Heart left ventricle (tissue), 16 donors: ENCODE measurements around the gene ATRNL1. TPM values are rescaled to one million over a fixed set of nuclear protein-coding genes. Genes with fewer than 3 reads are reported as not detected.

Experiments used
- ATAC-seq, 4 donors: fragments of 200-7000 bp; cut with Tn5 transposase; one replicate each; pipeline ENCODE4 v1.9.1; 2020 to 2022; ENCODE audit warnings: moderate library complexity in 4 of 4, mild to moderate bottlenecking in 3 of 4, moderate number of reproducible peaks in 1 of 4
- DNase-seq, 5 donors: peaks; one replicate each; pipeline ENCODE4 v3.0.0-alpha.2; 2020
- H3K27ac ChIP-seq, 12 donors: fragments of 200-600 bp; sonication (generic) in 4 of 12; one replicate each; pipeline versions ENCODE4 v1.5.0 to v1.8.0; 2016 to 2022; ENCODE audit warnings: mild to moderate bottlenecking in 2 of 12
- H3K27me3 ChIP-seq, 9 donors: fragments of 200-600 bp; sonication (generic) in 2 of 9; one replicate each; pipeline versions ENCODE4 v1.5.1 to v1.8.0; 2016 to 2022; ENCODE audit warnings: mild to moderate bottlenecking in 3 of 9
- H3K36me3 ChIP-seq, 9 donors: fragments of 200-600 bp; sonication (generic) in 2 of 9; one replicate each; pipeline versions ENCODE4 v1.5.0 to v1.8.0; 2018 to 2022; ENCODE audit warnings: mild to moderate bottlenecking in 2 of 9
- H3K4me1 ChIP-seq, 12 donors: fragments of 200-600 bp; sonication (generic) in 4 of 12; one replicate each; pipeline versions ENCODE4 v1.5.0 to v1.8.0; 2016 to 2022; ENCODE audit warnings: mild to moderate bottlenecking in 3 of 12
- H3K4me3 ChIP-seq, 12 donors: fragments of 200-600 bp; sonication (generic) in 4 of 12; one replicate each; pipeline versions ENCODE4 v1.5.0 to v1.8.0; 2017 to 2022; ENCODE audit warnings: mild to moderate bottlenecking in 9 of 12, moderate library complexity in 4 of 12
- H3K9me3 ChIP-seq, 12 donors: fragments of 200-600 bp; sonication (generic) in 4 of 12; one replicate each; pipeline versions ENCODE4 v1.5.0 to v1.8.0; 2016 to 2022; ENCODE audit warnings: mild to moderate bottlenecking in 1 of 12
- POLR2A ChIP-seq, 2 donors: fragments of 450-650 bp; IDR thresholded peaks; one replicate each; pipeline ENCODE4 v1.6.1; 2017; ENCODE audit warnings: antibody characterized with exemption in 2 of 2, mild to moderate bottlenecking in 2 of 2, moderate library complexity in 2 of 2
- WGBS, 4 donors: extraction: QIAGEN DNeasy Blood & Tissue Kit in 2 of 4; methylation state at CpG; one replicate each; pipeline versions ENCODE4 v1.1.5 to v1.1.7; 2013 to 2018; 5-methylcytosine and 5-hydroxymethylcytosine counted together
- intact Hi-C, 10 donors: fragments of 100-400 bp; cut with DNase I; formaldehyde crosslinking; loops; one replicate each; pipeline versions ENCODE4 v1.11.1 to v1.14.2; 2022
- polyA plus RNA-seq, 2 donors: library from polyadenylated mRNA; stranded (reverse); fragments of 200-250 nt; gene quantifications; one replicate each; pipeline ENCODE4 v1.2.3, GENCODE V29; 2013
- total RNA-seq, 9 donors: library from RNA; depleted of rRNA in 2 of 9; stranded (reverse); fragments of >200 nt in 2 of 9; fragmentation: NEBNext Ultra II Directional in 3 of 9; extraction: Animal tissue kit (Norgen Biotek cat#: 25700) in 3 of 9; gene quantifications; one replicate each; pipeline versions ENCODE4 v1.1.0 to v1.2.4, GENCODE V29; 2016 to 2023
- TF ChIP-seq, protein P1 (sequence below), 12 donors: fragments of 200-600 bp; sonication (generic) in 4 of 12; IDR thresholded peaks; one replicate each; pipeline versions ENCODE4 v1.5.0 to v1.8.0; 2018 to 2022; ENCODE audit warnings: antibody characterized with exemption in 12 of 12, mild to moderate bottlenecking in 5 of 12
- donor health status: ischemic (EF 13 %, LVEDD 7.1; RV severe dilation, severe dysfunction).
- donor health status: healthy with polysubstance abuse.
- donor health status: DM: no; HTN: yes; CAD: no.
- donor health status: DM: no; HTN: no; CAD: no.
- donor health status: ischemic (EF 25% LVEDD 6.9; RV normal size, moderate dysfunction).
- donor health status: ischemic (EF 25% LVEDD 5.7; RV mildly dilated, moderate dysfunction).
- donor health status: healthy.
- donor health status: DM: yes; HTN: yes; CAD: no.
- donor health status: ischemic (EF 35%, LVEDD 5.7; RV mildly dilated, moderate dysfunction).
- donor health status: nonischemic (EF 11% LVEDD 7.7; RV severe dilation, severe dysfunction).
- donor health status: DM: yes; HTN: yes; CAD: no.
- donor health status: PGD.
- donor health status: ischemic (EF 29% LVEDD 5.4; RV normal size, mild dysfunction).
- donor health status: nonischemic (EF 23%, LVEDD 6.1; RV moderate dilation, normal function).

ATRNL1 gene
- total and polyA plus RNA-seq, 11 donors = 0.13 to 28.5 (median 3.0) TPM

GRCh38 chr10:115141254-115141653 is 48.1 kb downstream of the ATRNL1 start:
- Histone ChIP-seq H3K27ac (no peak overlapping the region), H3K36me3 (no peaks in the 10 kb centered on the region), H3K27me3 (no peaks in the 10 kb centered on the region), H3K9me3 (peaks cover 0 to 7% (median 0%) of the 10 kb centered on the region in 12 donors), H3K4me3 (no peak overlapping the region), H3K4me1 (no peaks in the 10 kb centered on the region)
- no peak for DNase-seq
- ATAC-seq = no peak
- intact Hi-C loops = loop anchor here in 4 of 10 donors (10.0 kb wide), 2 partner anchors 1144 to 1244 kb away; no protein-coding TSS in a partner anchor
- TF ChIP-seq, protein P1, sequence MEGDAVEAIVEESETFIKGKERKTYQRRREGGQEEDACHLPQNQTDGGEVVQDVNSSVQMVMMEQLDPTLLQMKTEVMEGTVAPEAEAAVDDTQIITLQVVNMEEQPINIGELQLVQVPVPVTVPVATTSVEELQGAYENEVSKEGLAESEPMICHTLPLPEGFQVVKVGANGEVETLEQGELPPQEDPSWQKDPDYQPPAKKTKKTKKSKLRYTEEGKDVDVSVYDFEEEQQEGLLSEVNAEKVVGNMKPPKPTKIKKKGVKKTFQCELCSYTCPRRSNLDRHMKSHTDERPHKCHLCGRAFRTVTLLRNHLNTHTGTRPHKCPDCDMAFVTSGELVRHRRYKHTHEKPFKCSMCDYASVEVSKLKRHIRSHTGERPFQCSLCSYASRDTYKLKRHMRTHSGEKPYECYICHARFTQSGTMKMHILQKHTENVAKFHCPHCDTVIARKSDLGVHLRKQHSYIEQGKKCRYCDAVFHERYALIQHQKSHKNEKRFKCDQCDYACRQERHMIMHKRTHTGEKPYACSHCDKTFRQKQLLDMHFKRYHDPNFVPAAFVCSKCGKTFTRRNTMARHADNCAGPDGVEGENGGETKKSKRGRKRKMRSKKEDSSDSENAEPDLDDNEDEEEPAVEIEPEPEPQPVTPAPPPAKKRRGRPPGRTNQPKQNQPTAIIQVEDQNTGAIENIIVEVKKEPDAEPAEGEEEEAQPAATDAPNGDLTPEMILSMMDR (IDR thresholded peaks at IDR 0.05) = peak in 7 of 12 donors; percentile 10 to 44 (median 26)
- no peak for TF ChIP-seq POLR2A (IDR thresholded peaks at IDR 0.05)

DNA sequence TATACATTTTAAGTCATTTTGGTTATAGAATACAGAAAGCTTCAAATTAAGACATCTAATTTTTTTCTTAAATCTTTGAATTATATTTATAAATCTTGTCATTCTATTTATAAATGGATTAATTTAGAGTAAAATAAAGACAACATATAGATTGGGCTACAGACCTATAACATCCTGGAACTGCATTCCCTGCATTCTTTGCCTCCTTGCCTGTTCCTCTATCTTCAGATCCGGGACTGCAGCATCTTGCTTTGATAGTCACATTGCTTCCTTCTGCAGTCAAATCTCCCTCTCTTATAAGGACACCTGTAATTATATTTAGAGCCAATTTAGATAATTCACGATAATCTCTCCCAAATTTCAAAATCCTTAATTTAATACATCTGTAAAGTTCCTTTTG is 64.2 kb downstream of the ATRNL1 start:
- DNase-seq (no peak), ATAC-seq (no peak)
- Histone ChIP-seq H3K4me3 (no peak overlapping the region), H3K4me1 (no peaks in the 10 kb centered on the region), H3K36me3 (no peaks in the 10 kb centered on the region), H3K27me3 (peaks cover 0 to 5% (median 0%) of the 10 kb centered on the region in 9 donors), H3K27ac (no peak overlapping the region), H3K9me3 (no peaks in the 10 kb centered on the region)
- TF ChIP-seq, protein P1 (IDR thresholded peaks at IDR 0.05) = no peak
- TF ChIP-seq POLR2A (IDR thresholded peaks at IDR 0.05) = no peak
- 37 to 53% (median 47%) methylated on average over 2 of the region's 2 CpGs for WGBS, 4 donors
- intact Hi-C loops = no loop called here

- ATAC-seq = no peak
- Histone ChIP-seq H3K27ac (no peak overlapping the region), H3K9me3 (no peaks in the 10 kb centered on the region), H3K36me3 (no peaks in the 10 kb centered on the region), H3K4me1 (peaks cover 0 to 4% (median 0%) of the 10 kb centered on the region in 12 donors), H3K27me3 (no peaks in the 10 kb centered on the region), H3K4me3 (no peak overlapping the region)
- 85 to 93% (median 88%) methylated on average over 5 of the region's 5 CpGs for WGBS, 4 donors
- TF ChIP-seq, protein P1 (IDR thresholded peaks at IDR 0.05) = no peak
- TF ChIP-seq POLR2A (IDR thresholded peaks at IDR 0.05) = no peak
- DNase-seq = no peak
- intact Hi-C loops = no loop called here
Observed at GRCh38 chr10:115163129-115163528, 70.0 kb downstream of the ATRNL1 start.

DNA sequence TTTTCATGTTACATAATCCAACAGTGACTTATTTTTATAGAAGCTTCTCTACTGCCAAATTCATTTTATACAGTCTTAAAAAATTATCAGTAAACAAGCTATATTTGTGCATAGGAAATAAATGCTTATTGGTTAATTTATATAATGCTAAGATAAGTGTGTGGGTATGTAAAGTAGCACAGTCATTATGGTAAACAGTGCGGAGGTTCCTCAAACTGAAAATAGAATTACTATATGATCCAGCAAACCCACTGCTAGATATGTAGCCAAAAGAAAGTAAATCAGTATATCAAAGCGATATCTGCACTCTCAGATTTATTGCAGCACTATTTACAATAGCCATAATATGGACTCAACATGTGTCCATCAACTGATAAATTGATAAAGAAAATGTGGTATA is 71.1 kb downstream of the ATRNL1 start:
- no peak for TF ChIP-seq POLR2A (IDR thresholded peaks at IDR 0.05)
- TF ChIP-seq, protein P1 (IDR thresholded peaks at IDR 0.05) = no peak
- Histone ChIP-seq H3K36me3 (no peaks in the 10 kb centered on the region), H3K9me3 (no peaks in the 10 kb centered on the region), H3K4me3 (no peak overlapping the region), H3K4me1 (peaks cover 0 to 4% (median 0%) of the 10 kb centered on the region in 12 donors), H3K27me3 (no peaks in the 10 kb centered on the region), H3K27ac (no peak overlapping the region)
- intact Hi-C loops = no loop called here
- 82 to 92% (median 86%) methylated on average over 2 of the region's 2 CpGs for WGBS, 4 donors
- DNase-seq (no peak), ATAC-seq (no peak)
